Endothelial cell of umbilical vein (primary cell): Measurements from ENCODE around the gene SHPK.

Experiments used
- CTCF ChIP-seq, 2 donors: IDR thresholded peaks; 1 replicate in 1 of 2; 2 replicates in 1 of 2; pipeline ENCODE4 v1.5.1; 2011; ENCODE audit warnings: low read length in 2 of 2, mild to moderate bottlenecking in 2 of 2, moderate library complexity in 2 of 2, control low read depth in 1 of 2, inconsistent platforms in 1 of 2, low read depth in 1 of 2; ENCODE audit not compliant: insufficient read depth in 1 of 2; ENCODE audit errors: extremely low read depth in 1 of 2
- EZH2 ChIP-seq: IDR thresholded peaks from 2 replicates; pipeline ENCODE4 v1.6.1; 2012; ENCODE audit warnings: borderline replicate concordance, low read depth, mild to moderate bottlenecking, moderate library complexity, low read length, inconsistent platforms; ENCODE audit not compliant: severe bottlenecking
- JUN ChIP-seq: IDR thresholded peaks from 2 replicates; pipeline ENCODE4 v1.6.1; 2011; ENCODE audit warnings: borderline replicate concordance, low read depth; ENCODE audit not compliant: insufficient read length, insufficient read depth
- MAX ChIP-seq: IDR thresholded peaks from 2 replicates; pipeline ENCODE4 v1.6.1; 2011; ENCODE audit not compliant: insufficient read depth, insufficient read length
- MYC ChIP-seq: IDR thresholded peaks from one replicate; pipeline ENCODE4 v1.6.1; 2011; ENCODE audit warnings: mild to moderate bottlenecking, low read depth, low read length
- POLR2A ChIP-seq: IDR thresholded peaks from 2 replicates; pipeline ENCODE4 v1.6.1; 2012; ENCODE audit warnings: low read depth, mild to moderate bottlenecking, control low read depth, low read length
- POLR2AphosphoS5 ChIP-seq: IDR thresholded peaks from 2 replicates; pipeline ENCODE4 v1.6.1; 2012; ENCODE audit warnings: low read depth, mild to moderate bottlenecking, control low read depth, low read length, moderate library complexity; ENCODE audit not compliant: insufficient read depth

GRCh38 chr17:3681565-3681964 is 45.5 kb upstream of the SHPK start:
- TF ChIP-seq JUN, result no peak
- no peak for TF ChIP-seq EZH2
- no peak for TF ChIP-seq POLR2A
- TF ChIP-seq CTCF (IDR thresholded peaks at IDR 0.05; ENCODE audit: extremely low read depth in 1 of 2, insufficient read depth in 1 of 2, low read depth in 1 of 2, low read length in 2 of 2), result no peak
- TF ChIP-seq POLR2AphosphoS5, result no peak
- no peak for TF ChIP-seq MAX
- no peak for TF ChIP-seq MYC
